IMR-90 (cell line): ENCODE measurements around the gene AHDC1.

ENCODE experiments used
- BHLHE40 ChIP-seq: fragments of 150-350 bp; IDR thresholded peaks from 2 replicates; pipeline ENCODE4 v1.6.1; 2016; ENCODE audit warnings: mild to moderate bottlenecking, low read depth, low read length
- CEBPB ChIP-seq: IDR thresholded peaks from 2 replicates; pipeline ENCODE4 v1.6.1; 2012; ENCODE audit warnings: low read depth, low read length, improper control_type of control experiment
- CTCF ChIP-seq: conservative IDR thresholded peaks from 2 replicates; pipeline ENCODE4 v1.5.1; 2012; ENCODE audit warnings: mild to moderate bottlenecking, low read depth, low read length, improper control_type of control experiment
- ELK1 ChIP-seq: fragments of 150-350 bp; IDR thresholded peaks from 2 replicates; pipeline ENCODE4 v1.6.1; 2016; ENCODE audit warnings: low read depth, mild to moderate bottlenecking, low read length, moderate library complexity, borderline replicate concordance
- MAFK ChIP-seq: IDR thresholded peaks from 2 replicates; pipeline ENCODE4 v1.6.1; 2012; ENCODE audit warnings: low read depth, low read length, improper control_type of control experiment
- MAZ ChIP-seq: IDR thresholded peaks from 2 replicates; pipeline ENCODE4 v1.6.1; 2012; ENCODE audit warnings: low read depth, mild to moderate bottlenecking, low read length, improper control_type of control experiment, moderate library complexity, borderline replicate concordance
- MXI1 ChIP-seq: IDR thresholded peaks from 2 replicates; pipeline ENCODE4 v1.6.1; 2012; ENCODE audit warnings: low read depth, mild to moderate bottlenecking, low read length, moderate library complexity, borderline replicate concordance
- NFE2L2 ChIP-seq: fragments of 150-350 bp; IDR thresholded peaks from 2 replicates; pipeline ENCODE4 v1.6.1; 2016; ENCODE audit warnings: low read depth, mild to moderate bottlenecking, low read length
- POLR2A ChIP-seq: IDR thresholded peaks from 2 replicates; pipeline ENCODE4 v1.6.1; 2012; ENCODE audit warnings: mild to moderate bottlenecking, low read depth, low read length
- RAD21 ChIP-seq: IDR thresholded peaks from 2 replicates; pipeline ENCODE4 v1.6.1; 2012; ENCODE audit warnings: low read length, improper control_type of control experiment
- RCOR1 ChIP-seq: IDR thresholded peaks from 2 replicates; pipeline ENCODE4 v1.6.1; 2012; ENCODE audit warnings: mild to moderate bottlenecking, low read length, improper control_type of control experiment; ENCODE audit not compliant: insufficient replicate concordance
- RFX5 ChIP-seq: IDR thresholded peaks from 2 replicates; pipeline ENCODE4 v1.8.0; 2012; ENCODE audit warnings: low read depth, mild to moderate bottlenecking, low read length, moderate library complexity
- SMC3 ChIP-seq: fragments of 150-350 bp; IDR thresholded peaks from 2 replicates; pipeline ENCODE4 v1.6.1; 2016; ENCODE audit warnings: low read depth, mild to moderate bottlenecking, antibody characterized with exemption, low read length, moderate library complexity
- USF2 ChIP-seq: fragments of 150-350 bp; IDR thresholded peaks from 2 replicates; pipeline ENCODE4 v1.6.1; 2017; ENCODE audit warnings: mild to moderate bottlenecking, antibody characterized with exemption, low read length, low read depth

GRCh38 chr1:27543284-27543683 is 60.7 kb downstream of the AHDC1 start:
- TF ChIP-seq RFX5 (no peak), CTCF (no peak), POLR2A (no peak), CEBPB (no peak), MXI1 (no peak), SMC3 (no peak), MAZ (no peak), RAD21 (no peak), MAFK (no peak), ELK1 (no peak), USF2 (no peak), BHLHE40 (no peak), NFE2L2 (no peak), RCOR1 (no peak)
